Smooth muscle cell (in vitro differentiated cells): Measurements from ENCODE around the gene LHX2. TPM values are rescaled to one million over a fixed set of nuclear protein-coding genes. Genes with fewer than 3 reads are reported as not detected.

Experiments used
- DNase-seq: peaks from one replicate; lab custom pipeline; 2025; ENCODE audit not compliant: unreplicated experiment; lab: John Stamatoyannopoulos, UW
- H2AFZ ChIP-seq: fragments of 200-600 bp; sonication (generic); 2 replicates; pipeline ENCODE4 v1.6.0; 2016; ENCODE audit warnings: antibody characterized with exemption, low read depth, mild to moderate bottlenecking
- H3F3A ChIP-seq: fragments of 200-600 bp; sonication (generic); 2 replicates; pipeline ENCODE4 v1.6.0; 2017; ENCODE audit warnings: antibody characterized with exemption, low read depth
- H3K27ac ChIP-seq: fragments of 200-600 bp; sonication (generic); 2 replicates; pipeline ENCODE4 v1.5.1; 2016; ENCODE audit warnings: low read depth, mild to moderate bottlenecking
- H3K27me3 ChIP-seq: fragments of 200-600 bp; sonication (generic); 2 replicates; pipeline ENCODE4 v1.6.1; 2016; ENCODE audit warnings: low read depth, mild to moderate bottlenecking
- H3K36me3 ChIP-seq: fragments of 200-600 bp; sonication (generic); 2 replicates; pipeline ENCODE4 v1.5.1; 2016; ENCODE audit warnings: low read depth
- H3K4me1 ChIP-seq: fragments of 200-600 bp; sonication (generic); 2 replicates; pipeline ENCODE4 v1.5.1; 2016; ENCODE audit warnings: low read depth
- H3K4me2 ChIP-seq: fragments of 200-600 bp; sonication (generic); 2 replicates; pipeline ENCODE4 v1.6.0; 2016; ENCODE audit warnings: mild to moderate bottlenecking
- H3K4me3 ChIP-seq: fragments of 200-600 bp; sonication (generic); 2 replicates; pipeline ENCODE4 v1.5.1; 2016; ENCODE audit warnings: mild to moderate bottlenecking
- H3K79me2 ChIP-seq: fragments of 200-600 bp; sonication (generic); 2 replicates; pipeline ENCODE4 v1.6.0; 2016; ENCODE audit warnings: low read depth, mild to moderate bottlenecking
- H3K9ac ChIP-seq: fragments of 200-600 bp; sonication (generic); 2 replicates; pipeline ENCODE4 v1.6.0; 2016; ENCODE audit warnings: low read depth
- H3K9me3 ChIP-seq: fragments of 200-600 bp; sonication (generic); replicated peaks from 2 replicates; pipeline ENCODE4 v1.5.1; 2016; ENCODE audit warnings: low read depth
- H4K20me1 ChIP-seq: fragments of 200-600 bp; sonication (generic); 2 replicates; pipeline ENCODE4 v1.6.0; 2016; ENCODE audit warnings: low read depth
- CTCF ChIP-seq: fragments of 200-600 bp; sonication (generic); IDR thresholded peaks from 2 replicates; pipeline ENCODE4 v1.5.1; 2017; ENCODE audit warnings: borderline replicate concordance, mild to moderate bottlenecking, antibody characterized with exemption; ENCODE audit not compliant: insufficient read depth, poor library complexity, severe bottlenecking
- WGBS: methylation state at CpG from one replicate; pipeline ENCODE4 v1.1.7; 2016; ENCODE audit warnings: low lambda C conversion rate; 5-methylcytosine and 5-hydroxymethylcytosine counted together
- polyA plus RNA-seq: library from polyadenylated mRNA; unstranded; fragments of >200 nt; fragmentation: Nextera tagmentation; extraction: Ambion mirVana; gene quantifications from 2 replicates; pipeline ENCODE4 v1.2.1, GENCODE V29; 2016
- total RNA-seq: library from RNA; depleted of rRNA; stranded (reverse); fragments of >200 nt; gene quantifications from 2 replicates; pipeline ENCODE4 v1.2.3, GENCODE V29; 2014

Gene LHX2
- total and polyA plus RNA-seq, 2 experiments from 2014 or later = not detected

- H3K4me2 ChIP-seq = no peak overlapping the region
- no peaks in the 10 kb centered on the region for H3K79me2 ChIP-seq
- peak overlapping the region; percentile 41 for H3K27ac ChIP-seq
- no peaks in the 10 kb centered on the region for H3K36me3 ChIP-seq
- H3K4me1 ChIP-seq = no peaks in the 10 kb centered on the region
- 84% methylated on average over 4 of the region's 4 CpGs for WGBS
- H4K20me1 ChIP-seq = no peaks in the 10 kb centered on the region
- H3F3A ChIP-seq = peaks cover 5% of the 10 kb centered on the region
- no peaks in the 10 kb centered on the region for H3K9me3 ChIP-seq
- no peaks in the 10 kb centered on the region for H3K27me3 ChIP-seq
- H2AFZ ChIP-seq = no peak overlapping the region
- TF ChIP-seq CTCF = no peak
- no peak overlapping the region for H3K9ac ChIP-seq
- no peak for DNase-seq
- H3K4me3 ChIP-seq = no peak overlapping the region
Measured at GRCh38 chr9:124078641-124079040, 67.1 kb downstream of the LHX2 start.

DNA sequence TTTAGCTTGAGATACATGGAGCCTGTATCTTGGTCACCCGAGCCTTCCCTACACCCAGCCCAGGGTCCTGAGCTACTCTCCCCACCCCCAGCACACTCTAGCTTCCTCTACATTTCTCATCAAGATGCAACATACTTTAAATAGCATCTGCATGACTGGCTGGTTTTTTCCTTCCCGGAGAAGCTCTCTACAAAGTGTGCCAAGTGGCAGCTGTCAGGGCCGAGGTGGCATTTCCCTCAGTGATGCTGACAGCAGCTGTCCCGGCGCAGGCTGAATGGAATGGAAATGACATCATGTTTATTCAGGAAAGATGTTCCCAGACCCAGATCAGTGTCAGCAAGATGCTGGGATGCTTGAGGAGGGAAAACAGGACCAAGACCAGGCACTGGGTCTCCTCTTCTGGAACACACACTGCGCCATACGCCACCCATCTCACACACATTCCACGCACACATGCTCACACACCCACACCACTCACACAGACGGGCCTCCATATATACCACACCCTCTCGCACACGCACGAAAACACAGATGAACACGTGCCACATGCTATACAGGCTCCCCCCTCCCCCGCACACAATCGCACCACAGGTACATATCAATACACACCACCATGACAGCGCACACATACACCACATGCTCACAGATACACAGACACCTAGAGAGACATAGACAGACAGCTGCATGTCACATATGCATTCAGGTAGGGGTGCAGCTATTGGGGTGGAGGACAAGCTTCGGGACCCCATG lies 67.8 kb downstream of the LHX2 start:
- Histone ChIP-seq H2AFZ (no peak overlapping the region), H3K27ac (no peak overlapping the region), H3K36me3 (no peaks in the 10 kb centered on the region), H3K9me3 (no peaks in the 10 kb centered on the region), H4K20me1 (no peaks in the 10 kb centered on the region), H3K27me3 (no peaks in the 10 kb centered on the region), H3K4me1 (no peaks in the 10 kb centered on the region), H3K4me3 (no peak overlapping the region), H3K79me2 (no peaks in the 10 kb centered on the region), H3F3A (peaks cover 5% of the 10 kb centered on the region), H3K9ac (no peak overlapping the region), H3K4me2 (no peak overlapping the region)
- TF ChIP-seq CTCF = no peak
- 65% methylated on average over 14 of the region's 17 CpGs for WGBS
- no peak for DNase-seq

DNA sequence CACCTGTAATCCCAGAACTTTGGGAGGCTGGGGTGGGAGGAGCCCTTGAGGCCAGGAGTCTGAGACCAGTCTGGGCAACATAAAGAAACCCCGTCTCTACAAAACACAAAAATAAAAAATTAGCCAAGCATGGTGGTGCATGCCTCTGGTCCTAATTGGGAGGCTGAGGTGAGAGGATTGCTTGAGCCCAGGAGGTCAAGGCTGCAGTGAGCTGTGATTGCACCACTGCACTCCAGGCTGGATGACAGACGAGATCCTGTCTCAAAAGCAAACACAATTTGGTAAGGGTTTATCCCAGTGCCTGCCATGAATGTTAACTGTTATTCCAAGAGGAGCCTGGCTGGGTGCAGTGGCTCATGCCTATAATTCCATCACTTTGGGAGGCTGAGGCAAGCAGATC lies 71.1 kb downstream of the LHX2 start:
- Histone ChIP-seq H3K27ac (no peak overlapping the region), H3K9ac (no peak overlapping the region), H3K4me3 (no peak overlapping the region), H3K36me3 (no peaks in the 10 kb centered on the region), H3F3A (peaks cover 5% of the 10 kb centered on the region), H3K4me2 (no peak overlapping the region), H3K9me3 (no peaks in the 10 kb centered on the region), H3K79me2 (no peaks in the 10 kb centered on the region), H3K4me1 (no peaks in the 10 kb centered on the region), H4K20me1 (no peaks in the 10 kb centered on the region), H3K27me3 (no peaks in the 10 kb centered on the region), H2AFZ (no peak overlapping the region)
- no peak for DNase-seq
- no peak for TF ChIP-seq CTCF
- WGBS = 95% methylated on average over 2 of the region's 2 CpGs

Other genes with a start within 250 kb of the LHX2 start
- 17.3 and 20.2 TPM in 2 replicates for gene DENND1A, start 81.6 kb upstream of the LHX2 start, total RNA-seq
- gene DENND1A, start 81.6 kb upstream of the LHX2 start, polyA plus RNA-seq = 8.1 and 16.8 TPM in 2 replicates
- 41.5 and 45.9 TPM in 2 replicates for gene NEK6, start 246.2 kb downstream of the LHX2 start, total RNA-seq
- gene NEK6, start 246.2 kb downstream of the LHX2 start, polyA plus RNA-seq = 67.6 and 108 TPM in 2 replicates